ENCODE results near the gene SUSD5.
"Not testable (repeated sequence)": the region's sequence is repeated elsewhere in the genome, so short reads cannot be mapped to it uniquely, and the experiment has no call there.

Gene SUSD5

GRCh38 chr3:33152363-33153360 lies 65.9 kb downstream of the SUSD5 start:
- DNase-seq (ENCODE audit: low read depth in 4 of 4, low spot score in 1 of 4) = no peak

GRCh38 chr3:33149342-33149741 lies 69.3 kb downstream of the SUSD5 start:
- no peak for DNase-seq (ENCODE audit: low read depth in 4 of 4, low spot score in 1 of 4)

GRCh38 chr3:33146791-33147445 lies 71.7 kb downstream of the SUSD5 start:
- DNase-seq (ENCODE audit: low read depth in 4 of 4, low spot score in 1 of 4) = no peak

GRCh38 chr3:33145901-33146580 lies 72.6 kb downstream of the SUSD5 start:
- DNase-seq (ENCODE audit: low read depth in 4 of 4, low spot score in 1 of 4) = no peak

DNA sequence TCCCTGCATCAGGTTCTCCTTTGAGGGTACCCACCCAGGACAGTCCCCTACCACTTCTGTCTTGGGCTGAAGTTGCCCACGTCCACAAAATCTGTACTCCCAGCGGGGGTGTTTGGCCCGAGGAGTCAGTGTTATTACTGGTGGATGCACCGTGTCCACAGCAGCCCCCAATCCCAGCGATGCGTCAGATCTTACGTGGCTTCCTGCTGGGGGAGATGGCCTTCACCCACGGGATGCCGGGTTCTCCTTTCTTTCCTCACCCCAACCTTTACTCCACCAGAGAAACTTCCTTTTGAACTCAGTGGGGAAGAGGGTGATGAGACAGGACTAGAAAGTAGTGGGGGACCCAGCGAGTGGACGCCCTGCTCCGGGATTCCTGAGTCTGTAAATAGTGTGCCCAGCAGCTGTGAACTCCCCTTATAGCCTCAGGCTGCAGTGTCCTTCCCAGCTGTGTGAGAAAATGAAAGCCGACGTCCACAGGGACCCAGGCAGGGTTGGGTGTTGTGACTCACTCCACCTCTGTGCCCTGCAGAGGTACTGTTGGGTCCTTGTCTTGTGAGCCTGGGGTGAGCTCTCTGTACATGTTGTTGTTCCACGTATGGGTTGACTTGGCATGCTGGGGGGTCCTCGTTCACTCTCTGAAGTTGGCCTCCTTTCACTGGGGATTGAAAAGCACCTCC lies 73.2 kb downstream of the SUSD5 start:
- no peak for DNase-seq (ENCODE audit: low read depth in 4 of 4, low spot score in 1 of 4)

DNA sequence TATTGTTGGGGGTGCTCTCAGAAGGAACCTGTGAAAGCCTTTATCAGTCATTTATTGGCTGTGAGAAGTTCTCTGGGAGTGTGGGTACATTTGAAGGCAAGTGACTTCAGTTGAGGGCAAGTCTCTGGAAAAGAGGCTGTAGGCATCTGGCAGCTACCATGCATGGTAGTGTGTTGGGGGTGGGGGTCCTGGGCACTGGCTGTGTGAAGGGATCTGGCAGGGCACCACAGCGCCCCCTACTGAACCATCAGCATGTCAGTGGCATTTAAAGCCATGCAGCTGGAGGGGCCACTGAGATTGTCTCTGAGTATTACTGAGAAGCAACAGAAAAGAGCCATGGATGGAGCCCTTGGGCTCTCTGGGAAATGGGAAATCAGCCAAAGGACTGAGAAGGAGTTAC lies 74.2 kb downstream of the SUSD5 start:
- DNase-seq (ENCODE audit: low read depth in 4 of 4, low spot score in 1 of 4) = peak in 1 of 4 experiments; percentile 9

GRCh38 chr3:33141006-33141405 lies 77.6 kb downstream of the SUSD5 start:
- no peak for DNase-seq (ENCODE audit: low read depth in 4 of 4, low spot score in 1 of 4)

DNA sequence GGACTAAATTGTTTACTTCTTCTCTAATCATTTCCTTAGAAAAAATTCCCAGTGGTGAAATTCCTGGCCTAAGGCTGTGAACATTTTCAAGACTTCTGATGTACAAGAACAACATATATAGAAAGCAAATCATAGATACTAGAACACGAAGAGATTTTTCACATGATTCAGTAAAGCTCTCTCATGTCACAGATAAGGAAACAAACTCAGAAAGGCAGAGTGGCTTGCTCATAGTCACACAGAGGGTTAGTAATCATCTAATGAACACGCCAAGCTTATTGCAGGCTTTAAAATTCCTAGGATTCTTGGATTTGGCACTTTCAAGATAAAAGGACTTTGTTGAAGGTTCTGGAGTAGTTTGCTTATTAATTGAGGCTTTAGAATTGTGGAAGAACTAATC lies 78.6 kb downstream of the SUSD5 start:
- DNase-seq (ENCODE audit: low read depth in 4 of 4, low spot score in 1 of 4) = no peak

DNA sequence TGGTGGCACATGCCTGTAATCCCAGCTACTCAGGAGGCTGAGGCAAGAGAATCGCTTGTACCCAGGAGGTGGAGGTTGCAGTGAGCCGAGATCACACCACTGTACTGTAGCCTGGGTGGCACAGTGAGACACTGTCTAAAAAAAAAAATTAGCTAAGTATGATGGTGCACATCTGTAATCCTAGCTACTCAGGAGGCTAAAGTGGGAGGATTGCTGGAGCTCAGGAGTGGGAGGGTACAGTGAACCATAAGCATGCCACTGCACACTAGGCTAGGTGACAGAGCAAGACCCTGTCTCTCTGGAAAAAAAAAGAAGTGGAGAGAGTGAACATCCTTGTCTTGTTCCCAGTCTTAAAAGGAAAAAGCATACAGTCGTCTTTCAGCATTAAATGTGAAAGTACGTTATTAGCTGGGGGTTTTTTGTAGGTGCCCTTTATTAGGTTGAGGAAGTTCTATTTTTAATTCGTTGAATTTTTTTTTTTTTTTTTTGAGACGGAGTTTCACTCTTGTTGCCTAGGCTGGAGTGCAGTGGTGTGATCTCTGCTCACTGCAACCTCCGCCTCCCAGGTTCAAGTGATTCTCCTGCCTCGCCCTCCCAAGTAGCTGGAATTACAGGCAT lies 79.5 kb downstream of the SUSD5 start:
- not testable (repeated sequence) for DNase-seq (ENCODE audit: low read depth in 4 of 4, low spot score in 1 of 4)

GRCh38 chr3:33137691-33138090 lies 80.9 kb downstream of the SUSD5 start:
- no peak for DNase-seq (ENCODE audit: low read depth in 4 of 4, low spot score in 1 of 4)

- DNase-seq (ENCODE audit: low read depth in 4 of 4, low spot score in 1 of 4) = no peak
These were observed 84.5 kb downstream of the SUSD5 start for GRCh38 chr3:33134026-33134625.

DNA sequence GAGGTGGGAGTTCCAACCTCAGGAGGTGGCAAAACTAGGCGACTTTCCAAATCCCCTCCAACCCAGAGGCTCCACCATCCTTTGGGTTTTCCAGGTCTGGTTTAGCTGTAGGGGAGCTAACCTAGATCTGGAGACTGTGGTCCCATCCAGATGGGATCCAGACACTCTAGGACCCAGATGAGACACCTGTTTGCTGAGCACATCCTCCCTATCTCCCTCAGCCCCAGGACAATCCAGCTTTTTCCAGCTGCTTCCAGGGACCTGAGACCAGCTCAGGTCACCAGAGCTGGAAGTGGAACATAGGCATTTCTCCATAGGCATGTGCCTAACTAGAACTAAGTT lies 86.6 kb downstream of the SUSD5 start:
- DNase-seq (ENCODE audit: low read depth in 4 of 4, low spot score in 1 of 4) = no peak

GRCh38 chr3:33131331-33132018 lies 87.1 kb downstream of the SUSD5 start:
- peak in 2 of 4 experiments; percentile 15 to 16 for DNase-seq (ENCODE audit: low read depth in 4 of 4, low spot score in 1 of 4)

DNA sequence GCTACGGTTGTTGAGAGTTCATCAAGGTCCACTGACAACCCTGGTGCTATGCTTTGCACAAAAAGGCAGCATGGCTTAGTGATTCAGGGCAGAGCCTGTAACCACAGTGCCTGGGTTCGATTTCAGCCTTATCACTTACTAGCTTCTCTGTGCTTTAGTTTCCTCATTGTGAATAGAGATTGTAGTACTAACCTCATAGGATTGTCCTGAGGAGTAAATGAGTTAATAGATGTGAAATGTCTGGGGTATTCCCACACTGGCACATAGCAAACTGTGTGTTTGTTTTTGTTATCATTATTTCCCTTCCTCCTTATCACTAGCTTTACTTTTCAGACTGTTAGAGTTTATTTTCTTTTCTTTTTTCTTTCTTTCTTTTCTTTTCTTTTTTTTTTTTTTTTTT lies 88.5 kb downstream of the SUSD5 start:
- no peak for DNase-seq (ENCODE audit: low read depth in 4 of 4, low spot score in 1 of 4)

- DNase-seq (ENCODE audit: low read depth in 4 of 4, low spot score in 1 of 4) = no peak
These were observed 89.9 kb downstream of the SUSD5 start for GRCh38 chr3:33128706-33129105.

DNA sequence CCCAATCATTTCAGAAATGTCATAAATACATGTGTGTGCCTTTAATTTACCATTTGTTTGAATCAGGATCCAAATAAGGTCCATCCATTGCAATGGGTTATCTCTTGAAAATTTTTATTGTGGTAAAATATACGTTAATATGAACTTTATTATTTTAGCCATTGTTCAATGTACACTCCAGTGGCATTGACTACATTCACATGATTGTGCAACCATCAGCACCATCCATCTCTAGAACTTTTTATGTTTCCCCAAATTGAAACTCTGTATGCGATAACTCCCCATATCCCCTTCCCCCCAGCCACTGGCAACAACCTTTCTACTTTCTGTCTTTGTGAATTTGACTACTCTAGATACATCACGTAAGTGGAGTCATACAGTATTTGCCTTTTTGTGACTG lies 92.8 kb downstream of the SUSD5 start:
- no peak for DNase-seq (ENCODE audit: low read depth in 4 of 4, low spot score in 1 of 4)

DNA sequence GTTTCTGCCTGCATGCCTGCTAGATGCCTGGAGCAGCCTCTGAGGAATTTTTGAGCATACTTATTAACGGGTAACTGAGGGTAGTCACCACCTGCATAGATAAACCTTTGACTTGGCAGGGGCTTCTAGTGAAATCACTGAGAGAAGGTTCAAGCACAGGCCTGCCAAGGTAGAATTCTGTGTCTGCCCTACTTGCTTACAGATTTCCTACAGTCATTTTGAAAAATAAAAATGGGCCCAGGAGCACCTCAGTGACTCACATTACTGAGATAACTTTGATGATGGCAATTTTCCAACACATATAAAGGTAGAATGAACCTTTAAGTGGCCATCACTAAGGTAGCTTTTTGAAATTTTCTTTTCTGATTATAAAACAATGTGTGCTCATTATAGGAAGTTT lies 94.0 kb downstream of the SUSD5 start:
- no peak for DNase-seq (ENCODE audit: low read depth in 4 of 4, low spot score in 1 of 4)

DNA sequence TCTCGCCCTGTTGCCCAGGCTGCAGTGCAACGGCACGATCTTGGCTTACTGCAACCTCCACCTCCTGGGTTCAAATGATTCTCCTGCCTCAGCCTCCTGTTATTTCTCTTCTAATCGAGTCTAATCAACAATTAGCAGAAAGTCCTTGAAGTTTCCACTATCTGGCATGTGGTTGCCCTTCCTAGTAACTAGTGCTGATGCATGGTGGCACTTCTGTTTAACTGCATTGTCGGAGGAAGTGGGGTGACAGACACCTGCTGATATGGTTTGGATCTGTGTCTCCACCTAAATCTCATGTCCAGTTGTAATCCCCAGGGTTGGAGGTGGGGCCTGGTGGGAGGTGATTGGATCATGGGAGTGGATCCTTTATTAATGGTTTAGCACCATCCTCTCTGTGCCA lies 95.6 kb downstream of the SUSD5 start:
- no peak for DNase-seq (ENCODE audit: low read depth in 4 of 4, low spot score in 1 of 4)

- DNase-seq (ENCODE audit: low read depth in 4 of 4, low spot score in 1 of 4) = no peak
These were observed 98.7 kb downstream of the SUSD5 start for GRCh38 chr3:33119891-33120290.

GRCh38 chr3:33117461-33117860 lies 101.1 kb downstream of the SUSD5 start:
- DNase-seq (ENCODE audit: low read depth in 4 of 4, low spot score in 1 of 4) = no peak
